COR-L47 (cell line): ENCODE results near the gene COX4I1.

ENCODE experiments used
- DNase-seq: peaks from one replicate; lab custom pipeline; 2025; lab: John Stamatoyannopoulos, UW

The COX4I1 gene

GRCh38 chr16:85840801-85841200, 41.3 kb downstream of the COX4I1 start:
- no peak for DNase-seq

DNA sequence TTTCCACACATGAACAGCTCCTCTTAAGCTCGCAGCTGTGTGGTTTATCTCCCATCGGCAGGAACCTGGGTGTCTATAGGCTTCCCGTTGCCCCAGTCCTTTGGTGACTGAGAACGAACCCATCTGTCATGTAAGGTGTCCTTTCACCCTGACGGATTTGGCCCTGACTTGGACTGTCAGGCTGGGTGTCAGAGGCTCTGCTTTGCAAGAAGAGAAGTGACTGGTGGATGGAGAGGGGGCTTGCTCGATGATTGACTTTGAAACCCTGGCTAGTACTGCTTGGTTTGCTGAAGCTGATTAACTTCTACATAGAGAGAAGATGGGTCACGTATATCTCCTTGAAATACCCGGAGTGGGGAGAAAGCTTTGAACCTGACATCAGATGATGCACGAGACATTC, 42.9 kb downstream of the COX4I1 start:
- no peak for DNase-seq

GRCh38 chr16:85842848-85843247, 43.4 kb downstream of the COX4I1 start:
- no peak for DNase-seq

DNA sequence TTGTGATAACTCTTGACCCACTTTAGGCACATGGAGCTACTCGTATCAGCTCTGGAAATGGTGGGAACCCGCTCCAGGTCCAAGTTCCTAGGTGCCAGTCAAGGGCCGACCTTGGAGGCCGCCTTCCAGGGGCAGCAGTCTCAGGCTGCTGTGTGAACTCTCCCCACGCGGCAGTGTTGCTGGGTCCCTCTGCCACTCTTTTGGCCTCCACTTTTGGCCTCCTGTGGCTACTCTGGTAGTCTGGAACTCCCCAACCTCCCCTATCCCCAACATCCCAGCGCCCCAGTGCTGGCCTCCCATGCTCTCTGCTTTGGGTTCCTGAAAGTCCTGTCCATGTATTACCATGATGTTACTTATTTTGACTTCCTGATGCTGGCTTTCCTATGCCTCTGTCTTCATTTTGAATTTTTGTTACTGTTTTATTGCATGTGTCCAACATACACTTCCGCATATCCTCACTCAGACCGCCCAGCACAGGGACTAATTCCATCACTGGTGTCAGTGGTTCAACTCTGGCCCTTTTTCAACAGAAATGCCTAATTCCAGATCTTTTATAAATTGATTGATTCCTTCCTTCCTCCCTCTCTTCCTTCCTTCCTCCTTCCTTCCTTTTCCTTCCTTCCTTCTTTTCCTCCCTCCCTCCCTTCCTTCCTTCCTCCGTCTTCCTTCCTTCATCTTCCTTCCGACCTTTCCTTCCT, 44.1 kb downstream of the COX4I1 start:
- DNase-seq = no peak

DNA sequence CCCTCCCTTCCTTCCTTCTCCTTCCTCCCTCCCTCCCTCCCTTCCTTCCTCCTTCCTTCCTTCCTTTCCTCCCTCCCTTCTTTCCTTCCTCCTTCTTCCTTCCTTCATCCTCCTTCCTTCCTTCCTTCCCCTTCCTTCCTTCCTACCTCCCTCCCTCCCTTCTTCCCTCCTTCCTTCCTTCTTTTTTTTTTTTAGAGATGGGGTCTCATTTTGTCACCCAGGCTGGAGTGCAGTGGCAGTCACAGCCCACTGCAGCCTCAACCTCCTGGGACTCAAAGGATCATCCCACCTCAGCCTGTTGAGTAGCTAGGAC, 44.6 kb downstream of the COX4I1 start:
- no peak for DNase-seq

DNA sequence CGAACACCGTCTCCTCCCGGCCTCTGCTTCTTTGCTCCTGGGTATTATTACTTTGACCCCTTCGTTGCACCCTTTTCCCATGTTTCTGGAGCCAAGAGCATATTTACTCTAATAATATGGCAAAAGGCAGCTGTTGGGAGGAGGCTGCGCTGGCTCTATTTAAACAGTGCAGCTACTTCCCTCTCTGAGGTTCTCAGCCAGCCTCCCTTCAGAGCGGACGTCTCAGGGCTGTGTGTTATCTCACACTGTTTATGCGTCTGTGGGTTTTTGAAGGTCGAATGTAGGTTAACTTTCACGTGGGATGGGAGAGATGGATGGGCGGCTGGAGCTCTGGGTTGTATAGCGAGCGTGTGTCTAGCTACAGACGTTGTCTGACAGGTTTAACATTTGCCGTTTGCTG, 45.3 kb downstream of the COX4I1 start:
- no peak for DNase-seq

DNA sequence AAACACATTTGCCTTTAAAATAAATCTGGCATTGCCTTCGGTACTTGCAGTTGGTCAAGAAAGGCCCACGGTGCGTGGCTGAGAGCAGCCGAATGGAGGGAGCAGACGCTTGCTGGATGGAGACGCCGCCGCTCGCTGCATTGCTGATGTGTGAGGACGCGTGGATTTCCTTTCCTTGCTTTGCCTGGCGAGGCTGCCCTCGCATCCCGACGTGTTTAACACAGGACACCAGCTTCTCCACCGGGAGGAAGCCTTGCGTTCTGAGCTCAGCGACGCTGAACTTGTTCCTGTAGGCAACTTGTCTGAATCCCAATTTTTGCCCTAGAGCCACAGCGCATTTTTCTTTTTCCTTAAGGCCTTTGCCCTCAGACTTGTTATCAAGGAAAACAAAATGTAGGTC, 45.8 kb downstream of the COX4I1 start:
- DNase-seq = no peak

GRCh38 chr16:85846461-85846860, 47.0 kb downstream of the COX4I1 start:
- no peak for DNase-seq

DNA sequence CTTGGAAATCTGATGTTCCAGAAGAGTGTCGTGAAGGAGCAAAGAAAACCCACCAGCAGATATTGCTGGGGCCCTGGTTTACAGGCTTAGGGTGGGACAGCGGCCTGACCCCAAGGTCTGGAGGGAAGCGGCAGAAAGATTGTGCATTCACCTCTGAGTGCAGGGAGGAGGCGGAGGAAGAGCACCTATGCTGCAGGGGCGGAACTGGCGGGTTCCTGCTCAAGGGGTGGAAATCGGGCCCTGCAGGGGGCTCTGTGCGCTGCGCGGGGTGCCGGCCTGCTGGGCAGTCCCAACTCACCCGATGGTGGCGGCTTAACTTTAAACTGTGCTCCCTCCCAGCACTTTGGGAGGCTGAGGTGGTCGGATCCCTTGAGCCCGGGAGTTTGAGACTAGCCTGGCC, 47.5 kb downstream of the COX4I1 start:
- no peak for DNase-seq

DNA sequence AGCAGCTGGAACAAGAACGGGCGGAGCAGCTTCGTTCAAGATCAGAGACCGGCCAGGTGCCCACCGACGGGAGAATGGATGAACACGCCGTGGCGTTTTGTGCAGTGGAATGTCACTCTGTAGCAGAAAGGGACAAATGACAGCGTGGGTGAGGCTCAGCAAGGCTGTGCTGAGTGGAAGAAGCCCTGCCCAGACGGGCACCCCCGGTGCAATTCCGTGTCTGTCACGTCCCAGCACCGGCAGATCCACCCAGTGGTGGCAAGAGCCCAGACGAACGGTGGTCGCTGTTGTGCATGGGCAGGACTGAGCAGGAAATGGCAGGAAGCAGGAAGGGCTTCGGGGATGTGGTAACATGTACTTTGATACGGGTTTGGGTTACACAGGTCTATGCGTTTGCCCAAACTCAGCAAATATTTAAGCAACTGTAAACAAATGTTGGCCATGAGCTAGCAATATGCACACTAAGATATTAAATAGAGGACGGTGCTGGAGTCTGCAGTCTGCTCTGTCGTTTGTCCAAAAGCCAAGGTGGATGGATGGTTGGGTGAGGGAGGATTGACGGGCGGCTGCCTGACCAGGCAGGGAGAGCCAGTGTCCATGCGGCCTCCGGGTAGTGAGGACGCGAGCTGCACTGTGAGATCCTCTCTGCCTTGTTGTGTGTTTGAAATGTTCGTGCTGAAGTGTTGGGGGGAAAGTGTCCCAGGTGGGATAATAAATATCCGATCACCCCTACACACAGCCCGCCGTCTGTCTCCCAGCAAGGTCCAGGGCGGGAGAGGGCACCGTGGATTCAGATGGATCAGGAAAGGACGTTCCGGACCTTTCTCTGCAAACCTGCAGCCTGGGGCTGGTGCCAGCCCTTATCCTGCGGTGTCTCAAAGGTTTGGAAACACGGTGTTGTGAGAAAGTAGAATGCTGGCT, 48.4 kb downstream of the COX4I1 start:
- DNase-seq = no peak

GRCh38 chr16:85848986-85849385, 49.5 kb downstream of the COX4I1 start:
- no peak for DNase-seq

DNA sequence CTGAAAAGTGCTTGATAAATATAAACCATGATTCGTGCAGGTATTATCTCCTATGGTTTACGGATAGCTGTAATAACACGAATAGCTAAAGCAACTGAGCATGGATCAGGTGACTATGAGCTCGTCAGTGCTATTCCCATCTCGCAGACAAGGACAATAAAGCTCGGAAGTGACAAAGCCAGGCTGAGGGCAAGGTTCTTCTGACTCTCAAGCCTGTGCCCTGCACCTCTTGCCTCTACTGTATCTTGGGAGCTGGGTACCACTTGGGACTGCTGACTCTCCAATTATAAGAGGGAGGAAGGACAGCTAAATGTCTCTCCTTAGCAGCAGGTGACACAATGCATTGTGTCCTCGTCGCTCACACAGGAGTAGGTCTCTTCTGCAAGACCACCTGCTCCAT, 49.9 kb downstream of the COX4I1 start:
- DNase-seq = no peak

DNA sequence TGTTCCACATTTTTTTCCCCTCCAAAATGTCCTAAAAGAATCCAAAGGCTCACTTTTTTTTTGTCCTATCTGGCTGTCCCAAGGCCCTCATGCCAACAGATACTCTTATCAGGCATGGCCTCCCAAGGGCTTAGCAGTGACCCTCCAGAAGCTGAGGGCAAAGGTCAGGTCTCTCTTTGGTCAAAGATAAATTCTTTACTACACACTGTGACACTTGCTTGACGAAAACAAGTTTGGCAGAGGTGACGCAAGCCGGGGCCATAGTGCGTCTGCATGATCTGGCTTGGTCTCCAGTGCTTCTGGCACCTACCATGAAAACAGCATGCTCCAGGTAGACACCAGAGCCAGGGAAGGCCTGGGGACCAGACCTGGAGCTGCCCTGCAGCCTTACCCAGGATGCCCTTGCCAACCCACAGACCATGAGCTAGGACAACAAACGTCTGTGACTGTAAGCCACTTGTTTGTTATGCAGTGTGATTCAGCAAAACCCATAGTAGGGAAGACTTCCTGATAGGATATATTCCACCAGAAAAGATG, 50.9 kb downstream of the COX4I1 start:
- no peak for DNase-seq

GRCh38 chr16:85851034-85851785, 51.7 kb downstream of the COX4I1 start:
- no peak for DNase-seq

- DNase-seq = no peak
These were observed 54.4 kb downstream of the COX4I1 start for GRCh38 chr16:85853547-85854545.

GRCh38 chr16:85854935-85855334, 55.4 kb downstream of the COX4I1 start:
- no peak for DNase-seq

- no peak for DNase-seq
These were observed 56.6 kb downstream of the COX4I1 start for GRCh38 chr16:85856079-85856478.

DNA sequence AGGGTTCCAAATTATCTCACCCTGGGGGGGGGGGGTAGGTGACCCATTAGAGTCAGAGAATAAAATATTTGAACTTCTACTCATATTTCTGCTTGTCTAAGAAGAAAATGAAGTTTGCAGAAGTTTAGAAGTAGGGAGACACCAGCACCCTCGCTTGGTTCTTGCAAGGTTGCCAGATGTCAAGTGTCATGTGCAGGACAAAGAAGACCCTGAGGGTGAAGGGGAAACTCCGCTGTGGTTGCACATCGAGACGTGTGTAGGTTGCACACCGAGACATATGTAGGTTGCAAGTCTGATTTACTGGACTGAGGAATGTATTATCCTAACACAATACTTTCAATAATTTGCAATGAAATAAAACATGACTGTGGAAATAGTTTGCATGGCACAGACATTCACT, 57.1 kb downstream of the COX4I1 start:
- no peak for DNase-seq
